ENCODE measurements around the gene PCDHB15. TPM values are rescaled to one million over a fixed set of nuclear protein-coding genes. Genes with fewer than 3 reads are reported as not detected.
"Not testable (repeated sequence)": the region's sequence is repeated elsewhere in the genome, so short reads cannot be mapped to it uniquely, and the experiment has no call there.

The PCDHB15 gene
- polyA plus RNA-seq, 1 experiment = 0.93 TPM

DNA sequence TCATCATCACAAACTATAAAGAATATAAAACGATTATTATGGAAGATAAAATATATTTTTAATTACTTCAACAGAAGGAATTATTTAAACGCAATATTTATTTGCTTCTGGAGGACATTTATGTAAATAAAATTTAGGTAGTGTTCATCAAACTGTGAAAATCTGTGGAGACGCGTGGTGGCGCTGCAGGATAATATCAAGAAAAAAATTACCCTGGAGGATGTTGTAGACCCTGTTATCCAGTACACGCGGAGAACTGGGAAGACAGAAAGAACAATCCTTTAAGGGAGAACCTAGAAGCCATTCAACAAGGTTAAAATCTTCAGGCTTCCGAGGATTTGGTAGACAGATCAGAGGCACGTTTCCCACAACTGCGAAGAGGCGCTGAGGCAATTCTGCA, 36.7 kb upstream of the PCDHB15 start, which contains the start of gene PCDHB12:
Gene PCDHB12 (plus strand): TSS at position 242 of the 400 bp plus-strand sequence. CDS start 189 bp downstream, outside the sequence.
- H3K4me3 ChIP-seq (ENCODE audit: low read depth, low read length) = no peak within 1 kb of the TSS
- CTCF ChIA-PET = interaction anchor here (0.7 to 2.1 kb wide), 4 partner anchors 16 to 359 kb away, joined by 3 to 10 read pairs (median 4); partner anchors contain the start of gene PCDHB10
- no peaks in the 10 kb centered on the region for H3K27me3 ChIP-seq (ENCODE audit: control insufficient read depth, insufficient read depth, low read length)
- no peak for DNase-seq (ENCODE audit: low read depth, low spot score)
- H3K9me3 ChIP-seq (ENCODE audit: control insufficient read depth, insufficient read depth, low read length) = peaks cover 18% of the 10 kb centered on the region
- no peak within 1 kb of the TSS for H3K27ac ChIP-seq (ENCODE audit: low read depth, low read length)
- POLR2A ChIA-PET = no interaction called here
- TF ChIP-seq CTCF (IDR thresholded peaks at IDR 0.05; ENCODE audit: low read depth, low read length) = no peak

GRCh38 chr5:141210281-141210680, 34.9 kb upstream of the PCDHB15 start:
- DNase-seq (ENCODE audit: low read depth, low spot score); H3K27me3 ChIP-seq (ENCODE audit: control insufficient read depth, insufficient read depth, low read length); H3K4me3 ChIP-seq (ENCODE audit: low read depth, low read length); CTCF ChIA-PET; POLR2A ChIA-PET; H3K27ac ChIP-seq (ENCODE audit: low read depth, low read length): not testable (repeated sequence)
- H3K9me3 ChIP-seq (ENCODE audit: control insufficient read depth, insufficient read depth, low read length) = peaks cover 17% of the 10 kb centered on the region

DNA sequence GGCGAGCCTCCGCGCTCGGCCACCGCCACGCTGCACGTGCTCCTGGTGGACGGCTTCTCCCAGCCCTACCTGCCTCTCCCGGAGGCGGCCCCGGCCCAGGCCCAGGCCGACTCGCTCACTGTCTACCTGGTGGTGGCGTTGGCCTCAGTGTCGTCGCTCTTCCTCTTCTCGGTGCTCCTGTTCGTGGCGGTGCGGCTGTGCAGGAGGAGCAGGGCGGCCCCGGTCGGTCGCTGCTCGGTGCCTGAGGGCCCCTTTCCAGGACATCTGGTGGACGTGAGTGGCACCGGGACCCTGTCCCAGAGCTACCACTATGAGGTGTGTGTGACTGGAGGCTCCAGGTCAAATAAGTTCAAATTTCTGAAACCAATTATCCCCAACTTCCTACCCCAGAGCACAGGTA, 34.3 kb upstream of the PCDHB15 start:
- DNase-seq (ENCODE audit: low read depth, low spot score); H3K4me3 ChIP-seq (ENCODE audit: low read depth, low read length); CTCF ChIA-PET; H3K27me3 ChIP-seq (ENCODE audit: control insufficient read depth, insufficient read depth, low read length); POLR2A ChIA-PET; H3K27ac ChIP-seq (ENCODE audit: low read depth, low read length): not testable (repeated sequence)
- peaks cover 21% of the 10 kb centered on the region for H3K9me3 ChIP-seq (ENCODE audit: control insufficient read depth, insufficient read depth, low read length)

- POLR2A ChIA-PET; DNase-seq (ENCODE audit: low read depth, low spot score); H3K27me3 ChIP-seq (ENCODE audit: control insufficient read depth, insufficient read depth, low read length); H3K27ac ChIP-seq (ENCODE audit: low read depth, low read length); H3K4me3 ChIP-seq (ENCODE audit: low read depth, low read length): not testable (repeated sequence)
- peaks cover 28% of the 10 kb centered on the region for H3K9me3 ChIP-seq (ENCODE audit: control insufficient read depth, insufficient read depth, low read length)
- CTCF ChIA-PET = interaction anchor here (0.8 kb wide), 1 partner anchor 354 kb away, joined by 3 read pairs; no protein-coding TSS in a partner anchor
These were observed 31.4 kb upstream of the PCDHB15 start, which contains the start of gene PCDHB13 for GRCh38 chr5:141213656-141214339. PCDHB13 (plus strand) TSS chr5:141213919; CDS start chr5:141214124, 205 bp downstream.

DNA sequence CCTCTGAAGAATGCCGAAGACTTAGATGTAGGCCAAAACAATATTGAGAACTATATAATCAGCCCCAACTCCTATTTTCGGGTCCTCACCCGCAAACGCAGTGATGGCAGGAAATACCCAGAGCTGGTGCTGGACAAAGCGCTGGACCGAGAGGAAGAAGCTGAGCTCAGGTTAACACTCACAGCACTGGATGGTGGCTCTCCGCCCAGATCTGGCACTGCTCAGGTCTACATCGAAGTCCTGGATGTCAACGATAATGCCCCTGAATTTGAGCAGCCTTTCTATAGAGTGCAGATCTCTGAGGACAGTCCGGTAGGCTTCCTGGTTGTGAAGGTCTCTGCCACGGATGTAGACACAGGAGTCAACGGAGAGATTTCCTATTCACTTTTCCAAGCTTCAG, 30.6 kb upstream of the PCDHB15 start:
- H3K27me3 ChIP-seq (ENCODE audit: control insufficient read depth, insufficient read depth, low read length); H3K4me3 ChIP-seq (ENCODE audit: low read depth, low read length); H3K27ac ChIP-seq (ENCODE audit: low read depth, low read length); POLR2A ChIA-PET; CTCF ChIA-PET; DNase-seq (ENCODE audit: low read depth, low spot score): not testable (repeated sequence)
- peaks cover 26% of the 10 kb centered on the region for H3K9me3 ChIP-seq (ENCODE audit: control insufficient read depth, insufficient read depth, low read length)

GRCh38 chr5:141215504-141215903, 29.7 kb upstream of the PCDHB15 start:
- H3K27ac ChIP-seq (ENCODE audit: low read depth, low read length); H3K4me3 ChIP-seq (ENCODE audit: low read depth, low read length); H3K27me3 ChIP-seq (ENCODE audit: control insufficient read depth, insufficient read depth, low read length); DNase-seq (ENCODE audit: low read depth, low spot score); CTCF ChIA-PET; POLR2A ChIA-PET: not testable (repeated sequence)
- peaks cover 20% of the 10 kb centered on the region for H3K9me3 ChIP-seq (ENCODE audit: control insufficient read depth, insufficient read depth, low read length)

GRCh38 chr5:141216035-141216434, 29.2 kb upstream of the PCDHB15 start:
- peaks cover 16% of the 10 kb centered on the region for H3K9me3 ChIP-seq (ENCODE audit: control insufficient read depth, insufficient read depth, low read length)

More at GRCh38 chr5:141216035-141216434, 29.2 kb upstream of the PCDHB15 start:
- H3K27ac ChIP-seq (ENCODE audit: low read depth, low read length); POLR2A ChIA-PET; DNase-seq (ENCODE audit: low read depth, low spot score); CTCF ChIA-PET; H3K4me3 ChIP-seq (ENCODE audit: low read depth, low read length); H3K27me3 ChIP-seq (ENCODE audit: control insufficient read depth, insufficient read depth, low read length): not testable (repeated sequence)
